Measurements from ENCODE around the gene MTG1.
"Not testable (repeated sequence)": the region's sequence is repeated elsewhere in the genome, so short reads cannot be mapped to it uniquely, and the experiment has no call there.

MTG1 gene

GRCh38 chr10:133419211-133419950 is 25.4 kb downstream of the MTG1 start:
- no peaks in the 10 kb centered on the region for H3K9me3 ChIP-seq (ENCODE audit: control insufficient read depth in 2 of 2, low read length in 2 of 2)
- peaks cover 2 to 4% of the 10 kb centered on the region in 2 donors for H3K27me3 ChIP-seq (ENCODE audit: control insufficient read depth in 1 of 2, insufficient read depth in 2 of 2, low read length in 2 of 2)
- no peaks in the 10 kb centered on the region for H3K4me1 ChIP-seq (ENCODE audit: control insufficient read depth, insufficient read depth, low read length)

GRCh38 chr10:133420028-133420427 is 26.1 kb downstream of the MTG1 start:
- Histone ChIP-seq H3K9ac (ENCODE audit: low read length in 2 of 2) (no peak overlapping the region), H3K9me3 (ENCODE audit: control insufficient read depth in 2 of 2, low read length in 2 of 2) (no peaks in the 10 kb centered on the region), H3K27ac (ENCODE audit: low read length) (no peak overlapping the region), H3K4me1 (ENCODE audit: control insufficient read depth, insufficient read depth, low read length) (no peaks in the 10 kb centered on the region), H3K4me3 (ENCODE audit: low read length in 2 of 2) (no peak overlapping the region), H3K36me3 (ENCODE audit: control insufficient read depth in 2 of 2, insufficient read depth in 2 of 2, low read length in 2 of 2) (peaks cover 5 to 21% of the 10 kb centered on the region in 2 donors), H3K27me3 (ENCODE audit: control insufficient read depth in 1 of 2, insufficient read depth in 2 of 2, low read length in 2 of 2) (peaks cover 2 to 4% of the 10 kb centered on the region in 2 donors)

More at GRCh38 chr10:133419211-133419950, 25.4 kb downstream of the MTG1 start:
- Histone ChIP-seq H3K4me3 (ENCODE audit: low read length in 2 of 2) (no peak overlapping the region), H3K27ac (ENCODE audit: low read length) (no peak overlapping the region), H3K36me3 (ENCODE audit: control insufficient read depth in 2 of 2, insufficient read depth in 2 of 2, low read length in 2 of 2) (peaks cover 5 to 21% of the 10 kb centered on the region in 2 donors), H3K9ac (ENCODE audit: low read length in 2 of 2) (no peak overlapping the region)

GRCh38 chr10:133420579-133420978 is 26.6 kb downstream of the MTG1 start:
- Histone ChIP-seq H3K9me3 (ENCODE audit: control insufficient read depth in 2 of 2, low read length in 2 of 2) (no peaks in the 10 kb centered on the region), H3K27me3 (ENCODE audit: control insufficient read depth in 1 of 2, insufficient read depth in 2 of 2, low read length in 2 of 2) (peaks cover 2 to 4% of the 10 kb centered on the region in 2 donors), H3K4me1 (ENCODE audit: control insufficient read depth, insufficient read depth, low read length) (no peaks in the 10 kb centered on the region), H3K9ac (ENCODE audit: low read length in 2 of 2) (no peak overlapping the region), H3K36me3 (ENCODE audit: control insufficient read depth in 2 of 2, insufficient read depth in 2 of 2, low read length in 2 of 2) (peaks cover 5 to 19% of the 10 kb centered on the region in 2 donors), H3K27ac (ENCODE audit: low read length) (no peak overlapping the region), H3K4me3 (ENCODE audit: low read length in 2 of 2) (no peak overlapping the region)

GRCh38 chr10:133421336-133422222 is 27.6 kb downstream of the MTG1 start:
- Histone ChIP-seq H3K27me3 (ENCODE audit: control insufficient read depth in 1 of 2, insufficient read depth in 2 of 2, low read length in 2 of 2) (peaks cover 2 to 4% of the 10 kb centered on the region in 2 donors), H3K9ac (ENCODE audit: low read length in 2 of 2) (no peak overlapping the region), H3K4me3 (ENCODE audit: low read length in 2 of 2) (no peak overlapping the region), H3K4me1 (ENCODE audit: control insufficient read depth, insufficient read depth, low read length) (no peaks in the 10 kb centered on the region), H3K9me3 (ENCODE audit: control insufficient read depth in 2 of 2, low read length in 2 of 2) (no peaks in the 10 kb centered on the region), H3K36me3 (ENCODE audit: control insufficient read depth in 2 of 2, insufficient read depth in 2 of 2, low read length in 2 of 2) (peaks cover 5 to 19% of the 10 kb centered on the region in 2 donors), H3K27ac (ENCODE audit: low read length) (no peak overlapping the region)

- no peak overlapping the region for H3K4me3 ChIP-seq (ENCODE audit: low read length in 2 of 2)
- peaks cover 2 to 4% of the 10 kb centered on the region in 2 donors for H3K27me3 ChIP-seq (ENCODE audit: control insufficient read depth in 1 of 2, insufficient read depth in 2 of 2, low read length in 2 of 2)
- no peak overlapping the region for H3K27ac ChIP-seq (ENCODE audit: low read length)
- H3K9ac ChIP-seq (ENCODE audit: low read length in 2 of 2): no peak overlapping the region
- H3K4me1 ChIP-seq (ENCODE audit: control insufficient read depth, insufficient read depth, low read length): no peaks in the 10 kb centered on the region
- no peaks in the 10 kb centered on the region for H3K9me3 ChIP-seq (ENCODE audit: control insufficient read depth in 2 of 2, low read length in 2 of 2)
- H3K36me3 ChIP-seq (ENCODE audit: control insufficient read depth in 2 of 2, insufficient read depth in 2 of 2, low read length in 2 of 2): peaks cover 5 to 19% of the 10 kb centered on the region in 2 donors
Observed at GRCh38 chr10:133422223-133422806, 28.4 kb downstream of the MTG1 start.

GRCh38 chr10:133422807-133423771 is 29.1 kb downstream of the MTG1 start:
- Histone ChIP-seq H3K27ac (ENCODE audit: low read length) (no peak overlapping the region), H3K36me3 (ENCODE audit: control insufficient read depth in 2 of 2, insufficient read depth in 2 of 2, low read length in 2 of 2) (peaks cover 5 to 19% of the 10 kb centered on the region in 2 donors), H3K27me3 (ENCODE audit: control insufficient read depth in 1 of 2, insufficient read depth in 2 of 2, low read length in 2 of 2) (peaks cover 2 to 4% of the 10 kb centered on the region in 2 donors), H3K9ac (ENCODE audit: low read length in 2 of 2) (no peak overlapping the region), H3K4me3 (ENCODE audit: low read length in 2 of 2) (no peak overlapping the region), H3K4me1 (ENCODE audit: control insufficient read depth, insufficient read depth, low read length) (no peaks in the 10 kb centered on the region), H3K9me3 (ENCODE audit: control insufficient read depth in 2 of 2, low read length in 2 of 2) (no peaks in the 10 kb centered on the region)

GRCh38 chr10:133424102-133424501 is 30.1 kb downstream of the MTG1 start:
- H3K27me3 ChIP-seq (ENCODE audit: control insufficient read depth in 1 of 2, insufficient read depth in 2 of 2, low read length in 2 of 2); H3K9me3 ChIP-seq (ENCODE audit: control insufficient read depth in 2 of 2, low read length in 2 of 2); H3K9ac ChIP-seq (ENCODE audit: low read length in 2 of 2); H3K27ac ChIP-seq (ENCODE audit: low read length); H3K4me1 ChIP-seq (ENCODE audit: control insufficient read depth, insufficient read depth, low read length); H3K4me3 ChIP-seq (ENCODE audit: low read length in 2 of 2): not testable (repeated sequence)
- H3K36me3 ChIP-seq (ENCODE audit: control insufficient read depth in 2 of 2, insufficient read depth in 2 of 2, low read length in 2 of 2): peaks cover 0 to 15% of the 10 kb centered on the region in 2 donors

GRCh38 chr10:133424601-133425000 is 30.6 kb downstream of the MTG1 start, which contains the start of gene SPRN:
SPRN (minus strand) TSS chr10:133424625; CDS start chr10:133423681, 944 bp downstream.
- peaks cover 0 to 11% of the 10 kb centered on the region in 2 donors for H3K36me3 ChIP-seq (ENCODE audit: control insufficient read depth in 2 of 2, insufficient read depth in 2 of 2, low read length in 2 of 2)
- not testable (repeated sequence) for H3K9me3 ChIP-seq (ENCODE audit: control insufficient read depth in 2 of 2, low read length in 2 of 2); H3K27me3 ChIP-seq (ENCODE audit: control insufficient read depth in 1 of 2, insufficient read depth in 2 of 2, low read length in 2 of 2); H3K27ac ChIP-seq (ENCODE audit: low read length); H3K4me3 ChIP-seq (ENCODE audit: low read length in 2 of 2); H3K9ac ChIP-seq (ENCODE audit: low read length in 2 of 2); H3K4me1 ChIP-seq (ENCODE audit: control insufficient read depth, insufficient read depth, low read length)

GRCh38 chr10:133429571-133429970 is 35.6 kb downstream of the MTG1 start:
- not testable (repeated sequence) for H3K4me3 ChIP-seq (ENCODE audit: low read length in 2 of 2); H3K36me3 ChIP-seq (ENCODE audit: control insufficient read depth in 2 of 2, insufficient read depth in 2 of 2, low read length in 2 of 2); H3K4me1 ChIP-seq (ENCODE audit: control insufficient read depth, insufficient read depth, low read length); H3K27ac ChIP-seq (ENCODE audit: low read length); H3K9me3 ChIP-seq (ENCODE audit: control insufficient read depth in 2 of 2, low read length in 2 of 2); H3K9ac ChIP-seq (ENCODE audit: low read length in 2 of 2); H3K27me3 ChIP-seq (ENCODE audit: control insufficient read depth in 1 of 2, insufficient read depth in 2 of 2, low read length in 2 of 2)

Measured in stomach smooth muscle (tissue), 2 donors.